Measurements from ENCODE around the gene INPP5A.
A peak's percentile ranks its signal among the peaks of the same experiment; 100 is the strongest.

The INPP5A gene

GRCh38 chr10:132667342-132668047, 129.9 kb downstream of the INPP5A start (continued):
- TF ChIP-seq PATZ1 (CRISPR knock-in tag; IDR thresholded peaks at IDR 0.05; ENCODE audit: borderline replicate concordance) (no peak), TSHZ2 (CRISPR knock-in tag; IDR thresholded peaks at IDR 0.05) (peak; percentile 78), GLIS3 (CRISPR knock-in tag; IDR thresholded peaks at IDR 0.05) (peak; percentile 31; the same call in 1 of the 2 replicates), TCF4 (CRISPR knock-in tag; IDR thresholded peaks at IDR 0.05; ENCODE audit: borderline replicate concordance) (peak; percentile 85), ZNF565 (CRISPR knock-in tag; conservative IDR thresholded peaks at IDR 0.05; ENCODE audit: low read depth) (no peak), ZNF8 (CRISPR knock-in tag; IDR thresholded peaks at IDR 0.05) (no peak), TOX (CRISPR knock-in tag; IDR thresholded peaks at IDR 0.05; ENCODE audit: borderline replicate concordance) (no peak), OSR1 (CRISPR knock-in tag; IDR thresholded peaks at IDR 0.05) (no peak), ZFP3 (CRISPR knock-in tag; IDR thresholded peaks at IDR 0.05) (0 out of 2 replicates have a peak, but pooled peaks have one; percentile 38)

- no peak for ATAC-seq
- no peak for TF ChIP-seq PPARA (CRISPR knock-in tag; IDR thresholded peaks at IDR 0.05; ENCODE audit: borderline replicate concordance)
- no peak for TF ChIP-seq GLIS3 (CRISPR knock-in tag; IDR thresholded peaks at IDR 0.05)
- no peak for TF ChIP-seq OSR1 (CRISPR knock-in tag; IDR thresholded peaks at IDR 0.05)
- no peak for TF ChIP-seq TCF4 (CRISPR knock-in tag; IDR thresholded peaks at IDR 0.05; ENCODE audit: borderline replicate concordance)
- no peak for TF ChIP-seq CSDC2 (CRISPR knock-in tag; IDR thresholded peaks at IDR 0.05)
- no peak for TF ChIP-seq ZNF8 (CRISPR knock-in tag; IDR thresholded peaks at IDR 0.05)
- no peak for TF ChIP-seq PATZ1 (CRISPR knock-in tag; IDR thresholded peaks at IDR 0.05; ENCODE audit: borderline replicate concordance)
- TF ChIP-seq ISL1 (CRISPR knock-in tag; IDR thresholded peaks at IDR 0.05), result no peak
- no peak for TF ChIP-seq ZFP3 (CRISPR knock-in tag; IDR thresholded peaks at IDR 0.05)
Measured at GRCh38 chr10:132668048-132668394, 130.4 kb downstream of the INPP5A start.

GRCh38 chr10:132669208-132669861, 131.7 kb downstream of the INPP5A start:
- TF ChIP-seq ZNF70 (CRISPR knock-in tag; IDR thresholded peaks at IDR 0.05) (no peak), TCF4 (CRISPR knock-in tag; IDR thresholded peaks at IDR 0.05; ENCODE audit: borderline replicate concordance) (no peak), GLIS3 (CRISPR knock-in tag; IDR thresholded peaks at IDR 0.05) (no peak), ESRRG (CRISPR knock-in tag; IDR thresholded peaks at IDR 0.05) (no peak), TSHZ2 (CRISPR knock-in tag; IDR thresholded peaks at IDR 0.05) (no peak), ARNTL (CRISPR knock-in tag; IDR thresholded peaks at IDR 0.05; ENCODE audit: borderline replicate concordance, low read depth) (no peak)
- no peak for ATAC-seq

Data from SK-N-SH treated with all-trans-retinoic acid at 6 μM for 48 hours (cell line).